NCI-H2171 (cell line): ENCODE measurements around the gene NFIA.

Experiments
- DNase-seq: peaks from one replicate; lab custom pipeline; 2025; lab: John Stamatoyannopoulos, UW

Gene NFIA

DNA sequence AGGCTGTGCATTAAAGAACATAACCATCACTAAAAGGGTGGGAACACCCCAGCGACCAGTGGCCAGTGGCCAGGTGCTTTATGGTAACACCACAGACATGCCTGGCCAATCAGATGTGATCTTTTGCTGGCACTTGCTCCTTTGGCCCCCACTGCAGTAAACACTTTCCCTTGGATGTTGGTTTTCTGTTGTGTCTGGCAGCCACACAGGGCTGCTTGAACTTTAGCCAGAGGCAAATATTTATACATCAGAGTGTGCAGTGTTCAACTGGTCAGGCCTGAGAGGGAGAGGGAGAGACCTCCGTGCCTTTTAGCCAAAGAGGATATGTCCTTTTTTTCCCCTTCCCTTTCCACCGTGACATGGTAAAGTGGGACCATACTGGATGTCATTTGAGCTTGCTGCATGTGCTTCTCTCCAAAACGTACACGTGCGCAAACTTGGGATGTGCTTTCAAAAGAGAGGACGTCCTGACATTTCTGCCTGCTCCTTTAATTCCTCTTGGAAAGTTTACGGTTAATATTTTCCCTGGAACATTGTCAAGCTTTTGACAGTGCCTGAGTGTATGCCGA is 101.2 kb downstream of the NFIA start:
- DNase-seq: no peak

- peak; percentile 74 for DNase-seq
Measured at GRCh38 chr1:61184040-61184713, 101.8 kb downstream of the NFIA start.

DNA sequence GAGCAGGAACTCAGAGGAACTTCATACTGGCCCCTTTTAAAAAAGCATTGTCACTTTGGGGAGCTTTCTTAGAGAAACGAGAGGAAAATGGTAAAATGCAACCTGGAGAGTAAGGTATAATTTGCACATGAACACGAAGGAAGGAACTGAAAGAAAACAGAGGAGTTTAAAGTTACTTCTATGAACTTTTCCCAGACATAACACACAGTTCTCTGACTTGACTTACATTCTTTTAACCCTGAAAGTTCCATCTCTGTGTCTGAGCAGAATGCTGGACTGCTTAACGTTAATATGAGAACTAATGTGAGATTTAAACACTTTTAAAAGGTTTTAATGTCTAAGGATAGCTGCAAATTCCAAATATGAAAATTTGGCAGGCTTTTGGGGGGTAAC is 102.3 kb downstream of the NFIA start:
- no peak for DNase-seq

DNA sequence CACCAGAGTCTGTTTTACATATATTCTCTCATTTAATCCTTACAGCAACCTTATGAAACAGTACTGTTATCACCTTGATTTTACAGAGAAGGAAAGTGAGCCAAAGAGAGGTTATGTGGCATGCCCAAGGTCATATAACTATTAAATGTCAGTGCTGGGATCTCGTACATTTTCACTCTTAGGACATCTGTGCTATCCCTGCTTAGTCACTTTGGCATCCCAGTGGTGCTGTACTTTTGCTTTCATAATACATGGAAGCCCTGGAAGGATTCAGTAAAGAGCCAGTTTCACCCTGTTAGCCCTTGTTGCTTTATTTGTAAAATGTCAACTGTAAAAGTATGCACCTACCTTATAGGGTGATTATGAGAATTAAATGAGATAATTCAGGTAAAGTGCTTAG is 104.4 kb downstream of the NFIA start:
- DNase-seq: no peak

GRCh38 chr1:61187352-61188086 is 105.2 kb downstream of the NFIA start:
- DNase-seq: no peak

GRCh38 chr1:61190153-61190552 is 107.8 kb downstream of the NFIA start:
- no peak for DNase-seq

- DNase-seq: no peak
Measured at GRCh38 chr1:61190618-61191432, 108.5 kb downstream of the NFIA start.

DNA sequence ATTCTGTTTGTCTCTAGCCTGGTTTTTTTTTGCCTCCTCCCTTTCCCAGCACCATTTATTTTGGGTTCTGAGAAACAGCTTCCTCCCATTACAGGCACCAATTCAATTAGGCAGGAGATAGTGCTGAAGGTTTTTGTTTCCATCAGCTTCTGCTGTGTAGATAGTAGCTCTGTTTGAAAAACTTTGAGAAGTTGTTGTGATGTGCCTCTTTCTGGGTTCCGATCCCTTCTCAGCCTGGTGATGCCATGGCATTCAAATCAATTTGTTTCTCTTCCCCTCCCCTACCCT is 109.0 kb downstream of the NFIA start:
- no peak for DNase-seq

DNA sequence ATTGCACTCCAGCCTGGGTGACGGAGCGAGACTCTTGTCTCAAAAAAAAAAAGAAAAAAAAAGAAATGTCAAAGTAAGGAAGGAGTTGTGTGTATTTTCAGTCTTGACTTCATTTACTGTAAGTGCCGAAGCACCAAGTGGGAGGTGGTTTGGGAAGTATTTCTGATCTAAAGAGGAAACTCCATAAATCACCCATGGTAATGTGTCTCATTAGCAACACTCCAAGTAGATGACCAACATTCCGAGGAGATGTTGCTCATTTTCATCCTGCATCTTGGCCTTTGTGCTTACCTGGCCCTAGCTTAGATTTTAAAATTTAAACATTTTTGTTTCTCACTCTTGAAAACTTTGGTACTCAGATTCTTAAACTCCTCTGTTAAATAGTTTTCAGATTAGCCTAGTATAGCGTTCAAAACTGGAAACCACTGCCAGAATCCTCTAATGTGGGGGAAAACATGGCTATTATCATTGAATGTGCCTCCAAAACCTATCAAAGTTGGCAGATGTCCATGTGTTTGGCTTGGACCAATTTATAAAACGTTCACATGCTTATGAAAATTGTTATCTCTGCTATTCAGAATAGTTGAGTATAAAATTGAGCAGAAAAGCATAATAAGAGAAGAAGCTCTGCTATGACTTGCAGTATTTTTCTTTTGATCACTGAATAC is 110.4 kb downstream of the NFIA start:
- no peak for DNase-seq

- no peak for DNase-seq
Measured at GRCh38 chr1:61193808-61194207, 111.4 kb downstream of the NFIA start.

- DNase-seq: peak; percentile 91
Measured at GRCh38 chr1:61198554-61198953, 116.2 kb downstream of the NFIA start.

- no peak for DNase-seq
Measured at GRCh38 chr1:61201035-61201434, 118.7 kb downstream of the NFIA start.

DNA sequence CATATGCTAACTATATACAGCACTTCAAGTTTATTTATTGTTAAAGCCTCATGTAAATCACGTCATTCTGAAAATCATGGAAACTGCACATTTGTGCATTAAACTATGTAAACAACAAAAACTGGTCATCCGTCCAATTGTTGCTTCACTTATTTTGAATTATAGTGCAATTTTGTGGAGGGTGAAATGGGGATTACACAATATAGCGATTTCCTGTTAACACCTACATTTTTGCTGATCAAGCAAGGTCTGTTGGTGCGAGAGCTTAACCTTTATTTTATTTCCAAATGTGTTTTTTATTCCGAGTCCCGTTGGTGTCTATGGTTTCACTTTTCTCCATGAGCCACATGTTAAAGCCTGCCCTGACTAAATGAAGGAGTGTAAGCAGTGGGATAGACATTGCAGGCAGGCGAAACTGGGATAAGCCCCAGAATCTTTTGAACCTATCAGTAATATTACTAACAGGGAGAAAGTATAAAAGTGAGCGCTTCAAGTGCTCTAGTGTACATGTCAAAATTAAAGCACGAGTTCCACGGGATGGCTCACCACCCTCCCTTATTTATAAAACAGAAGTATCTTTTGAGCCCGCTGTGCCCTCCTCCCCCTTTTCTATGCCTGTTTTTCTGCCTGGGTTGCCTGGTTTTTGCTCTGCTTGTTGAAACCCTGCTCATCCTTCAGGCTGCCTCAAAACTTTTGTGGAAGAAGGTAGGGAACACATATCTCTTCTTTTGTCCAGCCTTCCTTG is 120.7 kb downstream of the NFIA start:
- DNase-seq: no peak

- DNase-seq: no peak
Measured at GRCh38 chr1:61204528-61204927, 122.2 kb downstream of the NFIA start.

GRCh38 chr1:61207416-61207815 is 125.1 kb downstream of the NFIA start:
- no peak for DNase-seq

- no peak for DNase-seq
Measured at GRCh38 chr1:61208172-61208571, 125.8 kb downstream of the NFIA start.

- no peak for DNase-seq
Measured at GRCh38 chr1:61208831-61209230, 126.5 kb downstream of the NFIA start.

- no peak for DNase-seq
Measured at GRCh38 chr1:61210435-61211154, 128.2 kb downstream of the NFIA start.

DNA sequence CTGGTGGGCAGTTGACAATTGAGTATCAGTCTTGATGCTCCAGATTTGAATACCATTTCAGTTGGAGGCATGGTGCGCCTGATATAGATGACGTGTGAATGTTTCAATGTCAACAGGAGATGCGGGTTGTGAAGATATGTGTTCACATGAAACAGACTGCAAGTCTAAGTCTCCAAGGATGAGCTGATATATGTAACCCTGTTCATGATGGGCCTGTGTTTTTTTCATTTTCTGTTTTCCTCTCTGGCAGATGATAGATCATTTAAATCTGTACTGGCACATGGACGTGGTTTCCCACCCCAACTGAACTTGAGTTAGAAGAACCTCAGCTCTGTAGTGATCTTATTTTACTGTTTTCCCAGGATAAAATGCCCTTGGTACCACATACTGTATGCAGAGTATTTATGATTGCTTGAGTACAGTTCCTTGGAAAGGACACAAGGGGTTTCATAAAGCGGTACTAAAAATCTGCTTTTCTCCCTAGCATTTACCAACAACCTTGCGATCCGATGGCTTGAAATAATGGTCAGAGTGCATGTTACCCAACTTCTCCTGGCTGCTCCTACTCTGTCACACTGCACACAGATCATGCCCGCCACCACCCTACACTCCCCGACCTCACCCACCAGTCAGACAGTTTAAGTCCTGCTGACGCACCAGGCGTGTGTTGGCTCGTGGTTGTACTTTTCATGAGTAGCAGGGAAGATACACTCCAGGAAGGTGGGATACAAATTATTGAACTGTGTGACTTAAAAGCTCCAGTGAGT is 131.1 kb downstream of the NFIA start:
- no peak for DNase-seq

DNA sequence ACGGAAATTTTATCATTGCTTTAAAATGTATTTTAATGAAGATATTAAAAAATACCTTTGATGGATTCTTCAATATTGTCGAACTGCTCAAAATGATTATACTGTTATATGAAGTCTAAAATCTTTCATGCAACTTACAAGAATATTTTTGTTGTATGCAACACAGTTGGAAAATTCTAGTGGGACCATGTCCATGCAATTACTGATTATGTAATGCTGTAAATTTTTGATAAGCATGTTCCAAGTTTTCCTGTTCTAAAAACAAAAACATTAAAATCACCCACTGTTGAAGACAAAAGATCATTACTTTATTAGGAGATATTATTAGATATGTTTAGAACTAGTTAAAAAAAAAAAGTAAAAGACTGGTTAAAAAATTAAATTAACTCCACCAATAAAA is 132.8 kb downstream of the NFIA start:
- no peak for DNase-seq
